Loucy (cell line): ENCODE measurements around the gene MXD4.

Source experiments
- H2AFZ ChIP-seq: fragments of 200-600 bp; sonication (generic); 2 replicates; pipeline ENCODE4 v1.6.0; 2016; ENCODE audit warnings: antibody characterized with exemption, mild to moderate bottlenecking, low read length, moderate library complexity
- H3F3A ChIP-seq: fragments of 200-600 bp; 2 replicates; pipeline ENCODE4 v1.6.0; 2016; ENCODE audit warnings: antibody characterized with exemption, low read depth, mild to moderate bottlenecking
- H3K27me3 ChIP-seq: fragments of 200-600 bp; sonication (generic); 2 replicates; pipeline ENCODE4 v1.6.1; 2014; ENCODE audit warnings: low read length, mild to moderate bottlenecking; ENCODE audit not compliant: insufficient read depth, poor library complexity, severe bottlenecking
- H3K36me3 ChIP-seq: fragments of 200-600 bp; sonication (generic); 2 replicates; pipeline ENCODE4 v1.6.1; 2016; ENCODE audit warnings: low read length; ENCODE audit not compliant: insufficient read depth
- H3K4me1 ChIP-seq: fragments of 200-600 bp; sonication (generic); 2 replicates; pipeline ENCODE4 v1.5.1; 2014; ENCODE audit warnings: low read length, mild to moderate bottlenecking; ENCODE audit not compliant: insufficient read depth, poor library complexity, severe bottlenecking
- H3K4me2 ChIP-seq: fragments of 200-600 bp; sonication (generic); 2 replicates; pipeline ENCODE4 v1.6.0; 2014; ENCODE audit warnings: antibody characterized with exemption, low read length, low read depth, mild to moderate bottlenecking; ENCODE audit not compliant: poor library complexity, severe bottlenecking
- H3K4me3 ChIP-seq: fragments of 200-600 bp; sonication (generic); 2 replicates; pipeline ENCODE4 v1.5.1; 2014; ENCODE audit warnings: low read length, mild to moderate bottlenecking, mixed read lengths; ENCODE audit not compliant: poor library complexity, severe bottlenecking
- H3K79me2 ChIP-seq: fragments of 200-600 bp; sonication (generic); 2 replicates; pipeline ENCODE4 v1.6.1; 2014; ENCODE audit warnings: low read length; ENCODE audit not compliant: insufficient read depth
- H3K9ac ChIP-seq: fragments of 200-600 bp; sonication (generic); 2 replicates; pipeline ENCODE4 v1.6.0; 2014; ENCODE audit warnings: mild to moderate bottlenecking, low read depth, low read length, moderate library complexity; ENCODE audit not compliant: poor library complexity, severe bottlenecking
- H3K9me2 ChIP-seq: fragments of 200-600 bp; sonication (generic); replicated peaks from 2 replicates; pipeline ENCODE4 v1.6.1; 2016; ENCODE audit warnings: low read depth, low read length, mixed read lengths
- H3K9me3 ChIP-seq: fragments of 200-600 bp; sonication (generic); 2 replicates; pipeline ENCODE4 v1.6.1; 2014; ENCODE audit warnings: mild to moderate bottlenecking, antibody characterized with exemption, low read length, low read depth; ENCODE audit not compliant: insufficient read depth
- H4K20me1 ChIP-seq: fragments of 200-600 bp; sonication (generic); 2 replicates; pipeline ENCODE4 v1.6.0; 2014; ENCODE audit warnings: antibody characterized with exemption, low read length, mild to moderate bottlenecking; ENCODE audit not compliant: insufficient read depth, poor library complexity, severe bottlenecking
- EZH2phosphoT487 ChIP-seq: fragments of 200-600 bp; IDR thresholded peaks from 2 replicates; pipeline ENCODE4 v1.6.1; 2018; ENCODE audit warnings: antibody characterized with exemption, mild to moderate bottlenecking, moderate library complexity, borderline replicate concordance
- TF ChIP-seq, protein P1 (sequence below): fragments of 200-600 bp; sonication (generic); conservative IDR thresholded peaks from 2 replicates; pipeline ENCODE4 v1.5.1; 2014; ENCODE audit warnings: mild to moderate bottlenecking, antibody characterized with exemption, low read length

Gene MXD4

DNA sequence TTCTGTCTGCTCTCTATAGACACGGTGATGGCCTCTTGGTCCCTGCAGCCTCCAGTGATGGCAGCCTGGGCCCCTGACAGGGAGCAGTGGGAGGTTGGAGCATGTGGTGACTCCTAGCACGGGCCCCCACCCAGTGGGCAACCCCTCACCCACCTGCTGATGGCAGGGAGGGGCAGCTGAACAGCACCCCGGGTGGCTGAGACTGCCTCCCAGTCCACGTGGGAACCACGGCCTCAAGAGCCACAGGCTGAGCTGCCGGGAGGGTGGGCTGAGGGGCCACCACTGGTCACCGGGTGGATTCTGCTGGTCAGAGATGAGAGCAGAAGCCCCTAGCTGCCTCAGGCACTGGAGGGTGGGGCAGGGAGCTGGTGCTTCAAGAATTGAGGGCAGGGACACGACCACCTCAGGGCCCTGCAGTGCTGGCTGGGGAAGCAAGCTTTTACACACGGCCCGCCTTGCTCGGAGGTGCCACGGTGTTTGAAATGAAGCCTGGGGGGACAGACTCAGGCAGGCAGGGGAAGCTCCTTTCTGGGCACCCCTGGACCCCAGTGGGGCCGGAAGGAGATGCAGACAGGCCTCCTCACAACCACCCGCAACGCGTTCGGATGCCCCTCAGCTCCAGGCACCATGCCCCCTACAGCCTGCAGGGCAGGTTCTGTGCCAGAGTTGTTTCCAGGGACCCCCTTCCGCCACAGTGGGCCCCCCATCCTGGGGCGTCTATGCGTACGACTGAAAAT lies 13.7 kb downstream of the MXD4 start:
- H3K9me3 ChIP-seq: no peaks in the 10 kb centered on the region
- peaks cover 25% of the 10 kb centered on the region for H3K4me1 ChIP-seq
- TF ChIP-seq EZH2phosphoT487: no peak
- TF ChIP-seq, protein P1, sequence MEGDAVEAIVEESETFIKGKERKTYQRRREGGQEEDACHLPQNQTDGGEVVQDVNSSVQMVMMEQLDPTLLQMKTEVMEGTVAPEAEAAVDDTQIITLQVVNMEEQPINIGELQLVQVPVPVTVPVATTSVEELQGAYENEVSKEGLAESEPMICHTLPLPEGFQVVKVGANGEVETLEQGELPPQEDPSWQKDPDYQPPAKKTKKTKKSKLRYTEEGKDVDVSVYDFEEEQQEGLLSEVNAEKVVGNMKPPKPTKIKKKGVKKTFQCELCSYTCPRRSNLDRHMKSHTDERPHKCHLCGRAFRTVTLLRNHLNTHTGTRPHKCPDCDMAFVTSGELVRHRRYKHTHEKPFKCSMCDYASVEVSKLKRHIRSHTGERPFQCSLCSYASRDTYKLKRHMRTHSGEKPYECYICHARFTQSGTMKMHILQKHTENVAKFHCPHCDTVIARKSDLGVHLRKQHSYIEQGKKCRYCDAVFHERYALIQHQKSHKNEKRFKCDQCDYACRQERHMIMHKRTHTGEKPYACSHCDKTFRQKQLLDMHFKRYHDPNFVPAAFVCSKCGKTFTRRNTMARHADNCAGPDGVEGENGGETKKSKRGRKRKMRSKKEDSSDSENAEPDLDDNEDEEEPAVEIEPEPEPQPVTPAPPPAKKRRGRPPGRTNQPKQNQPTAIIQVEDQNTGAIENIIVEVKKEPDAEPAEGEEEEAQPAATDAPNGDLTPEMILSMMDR: no peak
- H3K79me2 ChIP-seq: no peaks in the 10 kb centered on the region; the same call in 1 of the 2 replicates
- H3K27me3 ChIP-seq: no peaks in the 10 kb centered on the region
- 0 out of 2 replicates have a peak, but pooled peaks cover under 1% of the 10 kb centered on the region for H3F3A ChIP-seq
- H2AFZ ChIP-seq: no peak overlapping the region
- peaks cover 19% of the 10 kb centered on the region; the same call in 1 of the 2 replicates for H3K36me3 ChIP-seq
- H4K20me1 ChIP-seq: no peaks in the 10 kb centered on the region
- H3K9ac ChIP-seq: no peak overlapping the region
- H3K4me2 ChIP-seq: no peak overlapping the region
- no peak overlapping the region for H3K4me3 ChIP-seq
- H3K9me2 ChIP-seq: no peaks in the 10 kb centered on the region

DNA sequence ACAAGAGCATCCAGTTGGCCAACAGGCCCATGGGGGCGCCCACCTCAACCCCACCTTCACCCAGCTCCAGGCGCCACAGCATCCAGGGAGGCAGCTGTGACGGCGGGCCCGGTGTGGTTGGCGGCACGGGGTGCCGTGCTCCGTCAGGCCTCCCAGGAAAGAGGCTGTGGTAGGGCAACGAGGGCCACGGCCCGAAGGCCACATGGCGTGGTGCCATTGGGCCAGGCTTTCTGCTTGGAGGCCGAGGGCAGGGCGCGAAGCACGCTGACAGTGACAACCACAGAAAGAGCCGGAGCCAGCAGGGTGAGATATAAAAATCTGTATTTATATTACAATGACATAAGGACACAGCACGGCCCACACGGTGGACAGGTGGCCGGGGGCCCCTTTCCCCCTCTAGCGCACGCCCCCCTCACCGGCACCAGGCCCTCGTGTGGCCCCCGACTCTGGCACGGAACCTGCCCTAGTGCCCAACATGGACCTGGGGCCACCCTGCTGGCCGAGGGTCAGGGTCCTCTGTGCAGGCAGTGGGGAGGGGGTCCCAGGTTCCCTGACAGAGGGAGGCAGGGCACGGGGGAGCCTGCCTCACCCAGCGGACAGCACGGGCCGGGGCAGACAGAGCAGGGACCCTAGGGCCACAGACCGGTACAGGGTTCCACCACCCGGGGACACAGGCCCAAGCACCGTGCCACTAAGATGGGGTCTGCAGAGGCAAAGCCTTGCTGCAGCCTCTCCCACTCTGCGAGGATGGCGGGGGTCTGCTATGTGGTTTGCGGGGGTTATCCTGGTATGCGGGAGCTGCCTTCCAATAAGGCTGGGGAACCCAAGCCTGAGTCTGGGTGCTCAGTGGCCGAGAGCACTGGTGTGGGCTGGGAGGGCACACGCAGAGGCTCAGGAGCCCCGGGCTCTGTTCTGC lies 14.5 kb downstream of the MXD4 start:
- H3K9ac ChIP-seq: no peak overlapping the region
- no peak overlapping the region for H3K4me2 ChIP-seq
- H3K27me3 ChIP-seq: no peaks in the 10 kb centered on the region
- no peaks in the 10 kb centered on the region for H3K79me2 ChIP-seq
- H3K9me3 ChIP-seq: no peaks in the 10 kb centered on the region
- no peak overlapping the region for H3K4me3 ChIP-seq
- H3K36me3 ChIP-seq: peaks cover 19% of the 10 kb centered on the region; the same call in 1 of the 2 replicates
- H3K4me1 ChIP-seq: peaks cover 28% of the 10 kb centered on the region
- no peaks in the 10 kb centered on the region for H4K20me1 ChIP-seq
- H3K9me2 ChIP-seq: no peaks in the 10 kb centered on the region
- no peak overlapping the region for H2AFZ ChIP-seq
- H3F3A ChIP-seq: 0 out of 2 replicates have a peak, but pooled peaks cover 3% of the 10 kb centered on the region
- no peak for TF ChIP-seq EZH2phosphoT487
- TF ChIP-seq, protein P1: no peak

DNA sequence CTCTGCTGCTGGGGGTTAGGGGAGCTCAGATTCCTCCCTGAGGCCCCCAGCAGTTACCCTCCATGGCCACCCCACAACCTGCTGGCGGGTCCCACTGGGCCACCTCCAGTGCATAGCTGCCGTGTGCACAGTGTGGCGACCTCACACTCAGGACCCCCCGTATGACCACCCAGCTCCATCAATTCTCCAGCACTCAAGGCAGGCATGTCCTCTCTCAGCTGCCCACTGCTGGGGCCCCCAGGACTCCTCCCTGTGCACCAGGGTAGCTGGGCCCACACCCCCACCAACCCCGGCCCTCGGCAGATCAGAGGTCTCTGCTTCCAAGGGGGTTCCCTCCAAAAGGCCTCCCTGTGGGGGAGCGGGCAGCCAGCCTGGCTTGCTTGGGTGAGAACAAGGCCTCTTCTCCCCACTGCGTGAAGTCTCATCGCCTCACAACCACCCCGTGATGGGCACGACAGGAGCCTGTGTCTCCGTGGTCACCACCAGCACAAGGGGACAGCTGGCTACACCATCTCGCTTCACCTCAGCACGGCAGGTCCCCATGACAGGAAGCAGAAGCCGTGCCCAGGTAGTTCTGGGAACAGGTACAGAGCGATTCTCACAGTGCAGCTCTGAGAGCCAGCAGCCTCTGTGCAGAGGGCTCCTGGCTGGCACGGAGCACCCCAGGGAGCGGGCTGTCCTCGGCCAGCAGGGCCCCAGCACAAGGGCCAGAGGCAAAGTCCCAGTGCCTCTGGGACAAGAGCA lies 15.4 kb downstream of the MXD4 start:
- Histone ChIP-seq H3K79me2 (peaks cover 3% of the 10 kb centered on the region), H3K9me3 (no peaks in the 10 kb centered on the region), H3K4me3 (no peak overlapping the region), H3K27me3 (no peaks in the 10 kb centered on the region), H3F3A (0 out of 2 replicates have a peak, but pooled peaks cover 3% of the 10 kb centered on the region), H3K4me1 (peaks cover 30% of the 10 kb centered on the region), H2AFZ (no peak overlapping the region), H3K9ac (no peak overlapping the region), H4K20me1 (peaks cover 3% of the 10 kb centered on the region), H3K9me2 (no peaks in the 10 kb centered on the region), H3K4me2 (no peak overlapping the region), H3K36me3 (peaks cover 19% of the 10 kb centered on the region; the same call in 1 of the 2 replicates)
- TF ChIP-seq EZH2phosphoT487: no peak
- TF ChIP-seq, protein P1: no peak
